T-helper 2 cell treated with Interferon-gamma antibody and Interleukin-4, amounts not matched to agents 5 μg/mL and 100 μg/mL, for 36 hours (primary cell): ENCODE measurements around the gene ZMIZ1.

ENCODE experiments used
- DNase-seq: peaks from one replicate; pipeline ENCODE4 v3.0.0; 2021; ENCODE audit warnings: low spot score
- H3K27ac Mint-ChIP-seq: one replicate; pipeline ENCODE4 v1.8.0; 2021; ENCODE audit warnings: mild to moderate bottlenecking, mixed read lengths
- H3K27me3 Mint-ChIP-seq: one replicate; pipeline ENCODE4 v1.8.0; 2021; ENCODE audit warnings: low read depth, mixed read lengths
- H3K36me3 Mint-ChIP-seq: one replicate; pipeline ENCODE4 v1.8.0; 2021; ENCODE audit warnings: low read depth, mixed read lengths
- H3K4me1 Mint-ChIP-seq: one replicate; pipeline ENCODE4 v1.8.0; 2021; ENCODE audit warnings: low read depth, mixed read lengths
- H3K4me3 Mint-ChIP-seq: one replicate; pipeline ENCODE4 v1.8.0; 2022; ENCODE audit warnings: mild to moderate bottlenecking, moderate library complexity, mixed read lengths
- H3K9me3 Mint-ChIP-seq: one replicate; pipeline ENCODE4 v1.8.0; 2021; ENCODE audit warnings: mixed read lengths

Gene ZMIZ1

DNA sequence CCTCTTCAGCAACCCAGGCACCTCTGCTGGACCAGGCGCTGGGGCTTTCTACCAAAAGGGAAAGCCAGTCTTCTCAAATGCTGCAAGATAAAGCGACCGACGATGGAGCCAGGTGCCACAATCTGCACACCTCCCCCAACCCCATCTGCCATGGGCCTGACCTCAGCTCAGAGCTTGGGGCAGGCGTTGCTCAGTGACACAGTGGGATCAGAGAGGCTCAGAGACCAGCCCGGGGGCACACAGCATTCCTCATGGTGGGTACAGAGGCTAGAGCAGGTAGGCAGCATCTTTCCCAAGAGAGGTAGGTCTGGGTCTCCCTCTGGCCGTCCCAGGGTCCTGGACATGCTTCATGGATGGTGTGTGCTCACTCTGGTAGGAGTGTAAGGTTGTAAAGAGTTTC is 56.3 kb downstream of the ZMIZ1 start:
- no peak overlapping the region for H3K4me3 Mint-ChIP-seq
- H3K27ac Mint-ChIP-seq, result no peak overlapping the region
- DNase-seq, result no peak
- no peaks in the 10 kb centered on the region for H3K9me3 Mint-ChIP-seq
- H3K4me1 Mint-ChIP-seq, result peaks cover 4% of the 10 kb centered on the region
- H3K36me3 Mint-ChIP-seq, result no peaks in the 10 kb centered on the region
- no peaks in the 10 kb centered on the region for H3K27me3 Mint-ChIP-seq

DNA sequence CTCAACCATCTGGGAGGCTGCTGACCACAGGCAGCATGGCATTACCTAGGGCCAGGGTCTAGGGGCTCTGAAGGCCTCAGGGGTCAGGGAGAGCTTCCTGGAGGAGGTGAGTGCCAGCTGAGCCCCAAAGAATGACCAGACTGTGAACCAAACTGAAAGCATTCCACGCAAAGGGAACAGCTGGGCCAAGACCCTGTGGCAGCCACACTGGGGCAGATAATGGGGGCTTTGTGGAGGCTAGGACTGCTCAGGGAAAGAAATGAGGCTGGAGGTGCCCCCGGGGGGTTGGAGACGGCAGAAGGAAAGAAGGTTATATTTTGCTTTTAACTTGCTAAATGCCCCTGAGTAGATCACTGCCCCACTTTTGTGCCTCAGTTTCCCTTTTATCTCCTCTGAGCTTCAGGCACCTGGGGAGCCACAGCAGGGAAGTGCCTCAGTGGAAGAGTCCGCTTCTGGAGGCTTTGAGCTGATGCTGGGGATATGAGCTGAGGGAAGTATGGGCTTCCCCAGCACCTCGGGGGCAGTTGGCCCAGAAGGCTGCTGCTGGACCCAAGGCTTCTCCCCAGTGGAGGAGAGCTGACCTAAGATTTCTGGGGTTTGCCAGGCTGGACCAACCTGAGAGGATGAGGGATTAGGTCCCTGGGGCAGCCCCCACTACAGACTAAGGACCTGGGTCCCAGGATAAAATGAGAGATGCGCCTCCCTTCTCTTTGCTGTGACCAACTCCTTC is 57.8 kb downstream of the ZMIZ1 start:
- no peak for DNase-seq
- Mint-ChIP-seq H3K4me3 (no peak overlapping the region), H3K4me1 (peaks cover 5% of the 10 kb centered on the region), H3K27me3 (no peaks in the 10 kb centered on the region), H3K27ac (no peak overlapping the region), H3K36me3 (peaks cover 2% of the 10 kb centered on the region), H3K9me3 (no peaks in the 10 kb centered on the region)

DNA sequence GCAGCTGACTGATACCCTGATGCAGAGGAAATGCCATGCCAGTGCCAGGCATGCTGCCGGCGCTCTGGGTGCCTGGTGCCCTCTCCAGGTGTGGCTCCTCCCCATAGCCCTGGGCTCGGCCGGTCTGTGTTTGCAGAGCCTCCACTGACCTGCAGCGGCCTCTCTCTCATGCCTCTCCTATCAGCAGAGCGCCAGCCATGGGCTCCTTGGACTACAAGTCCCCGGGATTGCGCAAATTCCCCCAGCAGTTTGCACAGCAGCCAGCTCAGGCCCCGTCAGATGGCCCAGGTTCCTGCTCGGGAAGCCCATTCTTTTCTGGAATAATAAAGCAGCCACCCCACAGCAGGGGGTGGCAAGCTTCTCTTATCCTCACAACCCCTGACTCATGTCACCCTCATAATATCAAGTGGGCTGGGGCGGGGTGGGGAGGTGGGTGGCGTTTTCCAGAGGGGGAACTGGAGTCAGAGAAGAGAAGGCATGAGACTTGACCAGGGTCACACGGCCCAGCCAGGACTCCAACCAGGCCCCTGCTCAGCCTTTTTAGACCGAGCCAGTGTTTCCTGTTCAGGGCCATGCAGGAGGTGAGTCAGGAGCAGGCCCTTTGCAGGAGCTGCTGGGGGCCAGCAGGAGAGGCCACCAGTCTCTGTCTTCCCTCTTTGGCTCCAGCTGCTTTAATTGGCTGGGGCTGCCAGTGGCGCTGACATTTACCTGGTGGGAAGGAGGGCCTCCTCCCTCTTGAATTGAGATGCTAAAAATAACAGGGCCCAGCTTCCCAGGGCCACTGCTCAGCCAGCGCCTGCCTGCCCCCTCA is 58.6 kb downstream of the ZMIZ1 start:
- H3K4me3 Mint-ChIP-seq, result no peak overlapping the region
- no peak for DNase-seq
- H3K9me3 Mint-ChIP-seq, result no peaks in the 10 kb centered on the region
- no peaks in the 10 kb centered on the region for H3K27me3 Mint-ChIP-seq
- H3K4me1 Mint-ChIP-seq, result peaks cover 9% of the 10 kb centered on the region
- H3K27ac Mint-ChIP-seq, result no peak overlapping the region
- peaks cover 5% of the 10 kb centered on the region for H3K36me3 Mint-ChIP-seq

GRCh38 chr10:79128241-79128922 is 59.6 kb downstream of the ZMIZ1 start:
- Mint-ChIP-seq H3K36me3 (peaks cover 9% of the 10 kb centered on the region), H3K27ac (no peak overlapping the region), H3K4me1 (peaks cover 9% of the 10 kb centered on the region), H3K27me3 (no peaks in the 10 kb centered on the region), H3K4me3 (no peak overlapping the region), H3K9me3 (no peaks in the 10 kb centered on the region)
- no peak for DNase-seq

DNA sequence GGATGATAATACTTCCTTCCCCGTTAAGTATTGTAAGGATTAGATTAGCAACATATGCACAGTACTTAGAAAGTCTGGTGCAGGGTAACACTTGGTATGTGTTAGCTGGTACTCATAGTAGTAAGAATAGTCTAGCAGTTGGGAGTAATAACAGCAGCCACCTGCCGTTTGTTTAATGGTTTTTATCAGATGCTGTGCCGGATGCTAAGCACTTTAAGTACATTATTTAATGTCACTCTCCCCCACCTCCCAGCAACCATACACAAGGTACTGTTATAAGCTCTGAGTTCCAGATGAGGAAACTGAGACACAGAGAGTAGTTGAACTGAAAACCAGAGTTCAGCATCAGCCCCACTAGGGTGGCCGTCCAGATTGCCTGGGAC is 60.1 kb downstream of the ZMIZ1 start:
- no peak for DNase-seq
- no peak overlapping the region for H3K27ac Mint-ChIP-seq
- no peaks in the 10 kb centered on the region for H3K27me3 Mint-ChIP-seq
- no peak overlapping the region for H3K4me3 Mint-ChIP-seq
- peaks cover 9% of the 10 kb centered on the region for H3K4me1 Mint-ChIP-seq
- no peaks in the 10 kb centered on the region for H3K9me3 Mint-ChIP-seq
- H3K36me3 Mint-ChIP-seq, result peaks cover 9% of the 10 kb centered on the region

DNA sequence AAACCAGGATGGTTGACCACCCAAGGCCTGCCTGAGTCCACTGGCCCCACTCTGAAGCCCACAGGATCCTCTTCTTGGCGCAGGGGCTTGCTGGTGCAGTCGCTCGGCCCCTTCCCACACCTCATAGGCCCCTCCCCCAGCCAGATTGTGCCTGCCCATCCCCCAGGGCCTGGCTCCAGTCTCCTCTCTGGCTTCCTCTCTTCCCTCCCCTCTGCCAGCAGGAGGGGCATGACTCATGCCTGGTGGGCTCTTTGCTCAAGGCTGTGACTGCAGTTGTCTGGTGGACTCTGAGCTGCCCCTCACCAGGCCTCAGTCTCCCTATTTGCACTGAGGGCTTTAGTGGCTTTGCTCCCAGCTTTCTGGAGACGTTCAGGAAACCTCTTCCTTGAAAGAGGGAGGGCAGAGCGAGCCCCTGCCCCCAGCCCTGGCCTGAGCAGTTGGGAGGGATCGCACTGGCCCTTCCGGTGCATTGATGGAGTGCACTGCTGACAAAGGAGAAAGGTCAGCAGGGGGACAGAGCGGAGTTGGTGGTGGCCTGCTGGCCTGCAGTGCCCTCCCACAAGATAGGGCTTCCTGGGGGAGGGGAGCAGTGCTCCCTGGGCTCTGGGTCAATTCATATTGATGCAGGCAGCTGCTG is 60.7 kb downstream of the ZMIZ1 start:
- DNase-seq, result no peak
- H3K4me1 Mint-ChIP-seq, result peaks cover 11% of the 10 kb centered on the region
- H3K36me3 Mint-ChIP-seq, result peaks cover 9% of the 10 kb centered on the region
- no peaks in the 10 kb centered on the region for H3K27me3 Mint-ChIP-seq
- no peak overlapping the region for H3K27ac Mint-ChIP-seq
- no peaks in the 10 kb centered on the region for H3K9me3 Mint-ChIP-seq
- no peak overlapping the region for H3K4me3 Mint-ChIP-seq

- no peaks in the 10 kb centered on the region for H3K9me3 Mint-ChIP-seq
- no peak overlapping the region for H3K4me3 Mint-ChIP-seq
- peaks cover 9% of the 10 kb centered on the region for H3K36me3 Mint-ChIP-seq
- no peaks in the 10 kb centered on the region for H3K27me3 Mint-ChIP-seq
- peaks cover 11% of the 10 kb centered on the region for H3K4me1 Mint-ChIP-seq
- no peak for DNase-seq
- no peak overlapping the region for H3K27ac Mint-ChIP-seq
These were observed 61.5 kb downstream of the ZMIZ1 start for GRCh38 chr10:79130255-79130654.

DNA sequence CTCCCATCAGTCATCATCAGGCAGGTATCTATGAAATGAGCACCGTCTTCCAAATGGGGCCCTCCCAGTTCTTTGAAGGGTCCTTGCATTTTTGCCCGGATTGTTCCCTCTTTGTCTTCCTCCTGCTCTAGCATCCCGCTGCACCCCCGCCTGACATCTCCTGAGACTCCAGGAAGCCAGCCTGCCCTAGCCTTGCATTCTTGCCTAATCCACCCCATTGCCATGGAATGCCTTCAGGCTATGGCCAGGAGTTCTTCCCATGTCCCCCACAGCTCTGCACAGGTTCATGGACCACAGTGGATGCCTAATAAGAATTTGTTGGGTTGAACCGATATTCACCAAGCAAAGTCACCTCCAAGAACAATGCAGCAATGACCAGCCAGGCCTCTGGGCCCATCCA is 62.1 kb downstream of the ZMIZ1 start:
- H3K36me3 Mint-ChIP-seq, result peaks cover 9% of the 10 kb centered on the region
- H3K4me3 Mint-ChIP-seq, result no peak overlapping the region
- H3K9me3 Mint-ChIP-seq, result no peaks in the 10 kb centered on the region
- H3K27ac Mint-ChIP-seq, result no peak overlapping the region
- no peak for DNase-seq
- H3K4me1 Mint-ChIP-seq, result peaks cover 15% of the 10 kb centered on the region
- H3K27me3 Mint-ChIP-seq, result no peaks in the 10 kb centered on the region

DNA sequence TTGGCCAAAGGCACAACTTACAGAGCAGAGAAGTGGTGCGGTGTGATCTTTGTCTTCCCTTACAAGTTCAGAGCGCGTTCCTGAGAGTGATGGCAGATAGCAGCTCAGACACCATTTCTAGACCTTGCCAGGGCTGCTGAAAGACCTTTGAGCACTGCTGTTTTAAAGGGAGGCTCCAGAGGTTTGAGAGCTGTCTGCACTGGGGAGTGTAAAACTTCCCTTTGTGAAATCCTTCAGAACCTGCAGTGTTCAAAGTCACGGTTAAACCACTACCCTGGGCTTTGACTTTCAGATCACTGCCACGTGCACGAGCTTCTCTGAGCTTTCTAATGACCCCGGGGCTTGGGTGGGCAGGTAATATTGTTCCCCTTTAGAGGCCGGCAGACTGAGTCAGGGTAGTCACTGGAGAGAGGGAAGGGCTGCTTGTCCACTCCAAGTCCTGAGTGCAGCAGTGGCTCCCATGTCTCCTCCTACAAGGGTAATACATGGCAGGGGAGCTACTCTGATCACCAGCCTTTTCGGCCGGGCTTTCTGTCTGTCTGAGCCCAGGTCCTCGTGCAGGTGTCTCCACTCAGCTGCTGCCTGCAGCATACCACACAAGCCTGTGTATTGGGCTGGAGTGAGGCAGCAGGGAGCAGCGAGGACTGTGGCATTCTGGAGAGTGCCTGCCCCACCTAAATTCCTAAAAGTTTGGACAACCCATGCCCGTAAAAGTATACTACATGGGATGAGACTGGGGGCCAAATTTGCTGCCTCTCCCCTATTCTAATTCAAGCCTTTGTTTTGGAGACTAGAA is 63.3 kb downstream of the ZMIZ1 start:
- H3K36me3 Mint-ChIP-seq, result peaks cover 11% of the 10 kb centered on the region
- no peaks in the 10 kb centered on the region for H3K27me3 Mint-ChIP-seq
- peaks cover 25% of the 10 kb centered on the region for H3K4me1 Mint-ChIP-seq
- no peak overlapping the region for H3K27ac Mint-ChIP-seq
- H3K4me3 Mint-ChIP-seq, result no peak overlapping the region
- no peak for DNase-seq
- no peaks in the 10 kb centered on the region for H3K9me3 Mint-ChIP-seq

DNA sequence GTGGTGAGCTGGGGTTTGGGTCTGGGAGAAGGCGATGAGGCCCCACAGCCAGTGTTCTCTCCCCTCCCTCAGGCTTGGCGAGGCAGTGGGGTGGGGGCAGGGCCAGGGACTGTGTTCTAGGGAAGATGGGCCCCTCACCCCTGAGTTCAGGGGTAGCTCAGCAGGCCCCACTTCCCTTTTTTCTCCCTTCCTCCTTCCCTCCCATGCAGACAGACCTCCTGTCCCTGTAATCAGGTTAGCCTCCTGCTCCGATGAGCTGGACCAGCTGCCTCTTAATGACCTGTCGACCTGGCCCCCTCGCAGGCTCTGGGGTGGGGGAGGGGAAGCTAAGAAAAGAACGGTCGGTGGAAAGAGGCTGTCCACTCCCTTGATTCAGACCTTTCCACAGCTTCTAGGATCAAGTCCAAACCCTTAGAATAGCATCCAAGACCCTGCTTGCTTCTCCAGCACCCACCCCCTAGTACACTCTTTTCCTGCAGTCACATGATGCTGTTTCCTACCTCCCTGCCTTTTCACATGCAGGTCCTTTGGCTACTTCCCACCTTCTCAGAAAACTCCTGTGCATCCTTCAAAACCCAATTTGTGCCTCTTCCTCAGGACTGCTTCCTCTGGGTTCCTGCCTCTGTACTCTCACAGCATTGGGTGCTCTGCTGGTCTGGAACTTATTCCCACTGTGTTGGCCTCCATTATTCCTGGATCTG is 64.1 kb downstream of the ZMIZ1 start:
- Mint-ChIP-seq H3K4me1 (peaks cover 31% of the 10 kb centered on the region), H3K36me3 (peaks cover 11% of the 10 kb centered on the region), H3K27ac (no peak overlapping the region), H3K27me3 (no peaks in the 10 kb centered on the region), H3K4me3 (no peak overlapping the region), H3K9me3 (no peaks in the 10 kb centered on the region)
- DNase-seq, result no peak

- Mint-ChIP-seq H3K4me1 (peaks cover 35% of the 10 kb centered on the region), H3K4me3 (no peak overlapping the region), H3K27ac (no peak overlapping the region), H3K36me3 (peaks cover 11% of the 10 kb centered on the region), H3K9me3 (no peaks in the 10 kb centered on the region), H3K27me3 (no peaks in the 10 kb centered on the region)
- DNase-seq, result no peak
These were observed 64.7 kb downstream of the ZMIZ1 start for GRCh38 chr10:79133416-79133815.

- H3K4me3 Mint-ChIP-seq, result no peak overlapping the region
- peaks cover 40% of the 10 kb centered on the region for H3K4me1 Mint-ChIP-seq
- H3K27ac Mint-ChIP-seq, result peak overlapping the region; percentile 89
- peaks cover 22% of the 10 kb centered on the region for H3K36me3 Mint-ChIP-seq
- no peaks in the 10 kb centered on the region for H3K27me3 Mint-ChIP-seq
- DNase-seq, result no peak
- no peaks in the 10 kb centered on the region for H3K9me3 Mint-ChIP-seq
These were observed 67.0 kb downstream of the ZMIZ1 start for GRCh38 chr10:79135790-79136189.
